GM19238 (cell line): ENCODE results near the gene NDUFS8.

Source experiments
- DNase-seq: peaks from one replicate; pipeline ENCODE4 v3.0.0; 2011; ENCODE audit warnings: low spot score; ENCODE audit not compliant: insufficient read length

The NDUFS8 gene

DNA sequence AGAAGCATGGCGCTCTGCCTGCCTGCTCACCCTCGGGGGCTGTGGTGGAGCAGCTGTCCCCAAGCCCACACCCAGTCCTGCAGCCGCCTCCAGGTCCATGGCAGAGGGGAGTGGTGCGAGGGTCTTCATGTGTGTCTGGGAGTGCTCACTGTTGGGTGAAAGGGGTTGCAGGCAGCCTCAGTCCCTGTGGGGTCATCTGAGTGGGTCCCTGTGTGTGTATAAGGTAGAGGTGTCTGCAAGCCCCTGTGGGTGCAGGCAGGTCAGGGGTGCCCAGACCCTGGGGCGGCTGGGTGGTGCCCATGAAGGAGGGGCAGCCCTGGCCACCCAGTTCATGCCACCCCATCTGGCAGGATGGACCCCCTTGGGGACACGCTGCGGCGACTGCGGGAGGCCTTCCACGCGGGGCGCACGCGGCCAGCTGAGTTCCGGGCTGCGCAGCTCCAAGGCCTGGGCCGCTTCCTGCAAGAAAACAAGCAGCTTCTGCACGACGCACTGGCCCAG lies 15.5 kb upstream of the NDUFS8 start:
- DNase-seq: no peak

DNA sequence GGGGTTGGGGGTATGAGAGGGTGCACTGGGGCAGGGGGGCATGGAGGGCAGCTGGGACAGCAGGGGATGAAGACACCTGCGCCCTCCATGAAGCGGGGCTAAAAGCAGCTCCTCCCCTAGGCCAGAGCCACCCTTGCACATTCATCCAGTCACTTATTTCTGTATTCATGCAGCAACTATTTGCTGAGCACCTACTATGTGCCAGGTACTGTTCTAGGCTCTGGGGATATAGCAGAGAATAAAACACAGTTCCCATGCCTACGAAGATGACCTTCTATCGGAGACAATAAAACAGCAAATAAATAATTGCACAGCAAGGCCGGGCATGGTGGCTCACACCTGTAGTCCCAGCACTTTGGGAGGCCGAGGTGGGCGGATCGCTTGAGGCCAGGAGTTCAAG lies 15.0 kb upstream of the NDUFS8 start:
- DNase-seq: no peak

GRCh38 chr11:68016161-68016903 lies 14.1 kb upstream of the NDUFS8 start:
- DNase-seq: no peak

- no peak for DNase-seq
Observed at GRCh38 chr11:68016904-68017817, 13.3 kb upstream of the NDUFS8 start.

- DNase-seq: no peak
Observed at GRCh38 chr11:68017980-68018729, 12.3 kb upstream of the NDUFS8 start.

- DNase-seq: no peak
Observed at GRCh38 chr11:68018730-68019190, 11.7 kb upstream of the NDUFS8 start.

DNA sequence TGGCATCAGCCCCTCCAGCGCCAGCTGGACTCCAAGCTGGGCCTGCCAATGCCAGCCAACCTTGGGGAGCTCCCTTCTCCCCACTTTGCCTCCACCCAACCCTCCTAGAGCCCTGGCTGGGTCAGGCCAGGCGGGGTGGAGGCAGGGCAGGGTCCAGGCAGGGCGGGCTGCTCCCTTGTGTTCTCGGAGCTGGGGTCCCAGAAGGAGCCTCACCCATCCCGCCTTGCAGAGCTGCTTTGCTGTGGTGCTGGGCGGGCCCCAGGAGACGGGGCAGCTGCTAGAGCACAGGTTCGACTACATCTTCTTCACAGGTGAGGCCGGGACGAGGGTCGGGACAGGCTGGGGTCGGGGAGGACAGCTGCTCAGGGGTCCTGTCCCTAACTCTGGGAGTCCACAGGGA lies 11.0 kb upstream of the NDUFS8 start:
- no peak for DNase-seq

DNA sequence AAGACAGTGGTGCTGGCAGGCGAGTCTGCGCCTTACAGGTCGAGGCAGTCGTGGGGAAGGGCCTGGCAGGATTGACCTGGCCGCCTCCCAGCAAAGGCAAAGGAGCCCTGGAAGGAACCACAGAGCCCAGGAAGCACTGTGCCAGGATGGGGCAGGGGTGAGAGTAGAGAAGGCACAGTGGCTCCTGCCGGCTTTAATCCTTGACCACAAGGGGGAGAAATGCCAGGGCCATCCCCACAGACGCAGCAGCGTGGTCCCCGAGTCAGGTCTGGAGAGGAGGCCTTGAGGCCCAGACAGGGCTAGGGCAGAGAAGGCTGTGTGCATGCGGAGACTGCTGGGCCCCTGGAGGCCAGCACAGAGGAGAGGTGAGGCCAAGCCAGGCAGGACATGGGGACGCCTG lies 9.9 kb upstream of the NDUFS8 start:
- DNase-seq: no peak

- no peak for DNase-seq
Observed at GRCh38 chr11:68021167-68021787, 9.2 kb upstream of the NDUFS8 start.

- DNase-seq: no peak
Observed at GRCh38 chr11:68022531-68022930, 8.0 kb upstream of the NDUFS8 start.

DNA sequence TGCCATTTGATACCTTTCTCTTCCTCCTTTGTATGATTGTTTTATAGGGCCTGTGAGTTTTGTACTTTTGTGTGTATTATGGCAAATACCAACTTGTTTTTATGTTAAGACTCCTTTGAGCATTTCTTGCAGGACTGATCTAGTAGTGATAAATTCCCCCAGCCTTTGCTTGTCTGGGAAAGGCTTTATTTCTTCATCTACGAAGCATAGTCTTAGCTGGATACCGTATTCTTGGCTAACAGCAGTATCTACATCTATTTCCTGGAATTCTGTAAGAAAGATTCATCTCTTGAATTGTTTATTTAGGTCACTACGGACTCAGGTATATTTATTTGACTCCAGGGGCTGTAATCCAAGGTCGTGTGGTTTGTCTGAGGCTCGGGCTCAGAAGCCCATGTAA lies 6.0 kb upstream of the NDUFS8 start:
- no peak for DNase-seq

DNA sequence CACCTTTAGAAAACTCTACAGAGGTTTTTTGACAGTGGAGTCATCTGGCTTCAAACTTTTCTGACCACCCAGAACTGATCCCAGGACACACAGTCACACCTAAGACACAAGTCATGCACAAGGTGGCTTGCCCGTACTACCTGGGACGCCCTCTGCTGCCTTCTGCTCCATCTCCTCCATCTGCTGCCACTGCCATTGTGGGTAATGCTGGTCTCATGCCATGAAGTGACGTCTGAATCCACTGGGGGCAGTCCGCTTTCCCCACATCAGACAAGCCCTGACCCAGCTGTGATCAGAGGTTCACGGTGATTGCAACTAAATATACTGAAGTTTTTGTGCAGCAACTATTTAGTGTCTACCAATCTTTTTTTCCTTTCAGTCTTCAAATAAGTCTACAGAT lies 5.4 kb upstream of the NDUFS8 start:
- DNase-seq: no peak

GRCh38 chr11:68026391-68027105 lies 3.9 kb upstream of the NDUFS8 start:
- DNase-seq: no peak

GRCh38 chr11:68027667-68028066 lies 2.8 kb upstream of the NDUFS8 start:
- no peak for DNase-seq

DNA sequence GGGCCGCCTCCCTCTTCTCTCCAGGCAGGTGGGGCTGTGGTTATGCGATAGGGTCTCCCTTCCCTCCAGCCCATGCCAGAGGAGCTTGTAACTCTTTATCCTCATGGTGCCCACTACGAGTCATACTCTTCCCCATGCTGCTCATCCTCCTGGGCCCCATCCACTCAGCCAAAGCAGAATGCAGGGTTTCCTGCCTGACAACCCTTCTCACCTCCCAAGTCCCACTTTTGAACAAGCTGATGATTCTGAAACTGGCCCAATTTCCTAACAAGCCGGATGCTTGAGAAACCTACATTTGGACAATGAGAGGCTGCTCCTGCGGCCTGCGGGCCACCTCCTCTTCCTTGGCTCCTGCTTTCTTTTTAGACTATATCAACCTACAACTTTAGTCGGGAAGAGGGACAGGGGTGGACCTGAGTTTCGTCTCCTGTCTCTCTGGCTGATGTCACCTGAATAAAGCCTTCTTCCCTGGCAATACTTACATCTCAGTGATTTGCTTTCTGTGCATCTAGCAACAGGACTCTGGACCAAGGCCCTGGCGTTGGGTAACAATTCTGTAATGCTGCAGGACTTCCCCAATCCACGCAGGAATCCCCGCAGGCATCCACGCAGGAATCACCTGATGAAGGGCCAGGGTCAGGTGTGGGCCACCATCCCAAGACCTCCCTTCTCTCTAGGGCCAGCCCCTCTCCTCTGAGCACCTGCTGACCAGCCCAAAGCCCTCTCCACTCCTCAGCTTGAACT lies 1.5 kb upstream of the NDUFS8 start:
- no peak for DNase-seq

DNA sequence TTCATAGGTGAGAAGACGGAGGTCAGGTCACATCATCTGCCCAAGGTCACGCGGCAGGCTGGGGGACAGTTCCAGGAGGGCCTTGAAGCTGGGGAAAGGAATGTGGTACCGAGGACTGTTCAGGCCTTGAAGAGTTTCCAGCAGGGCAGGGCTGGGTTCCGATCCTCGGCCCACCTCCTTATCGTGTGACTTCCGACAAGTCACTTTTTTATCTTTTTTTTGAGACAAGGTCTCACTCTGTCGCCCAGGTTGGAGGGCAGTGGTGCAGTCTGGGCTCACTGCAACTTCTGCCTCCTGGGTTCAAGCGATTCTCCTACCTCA lies 623 bp downstream of the NDUFS8 start:
- no peak for DNase-seq

- DNase-seq: no peak
Observed at GRCh38 chr11:68032003-68032402, 1.5 kb downstream of the NDUFS8 start.

- DNase-seq: no peak
Observed at GRCh38 chr11:68032997-68033707, 2.7 kb downstream of the NDUFS8 start.

DNA sequence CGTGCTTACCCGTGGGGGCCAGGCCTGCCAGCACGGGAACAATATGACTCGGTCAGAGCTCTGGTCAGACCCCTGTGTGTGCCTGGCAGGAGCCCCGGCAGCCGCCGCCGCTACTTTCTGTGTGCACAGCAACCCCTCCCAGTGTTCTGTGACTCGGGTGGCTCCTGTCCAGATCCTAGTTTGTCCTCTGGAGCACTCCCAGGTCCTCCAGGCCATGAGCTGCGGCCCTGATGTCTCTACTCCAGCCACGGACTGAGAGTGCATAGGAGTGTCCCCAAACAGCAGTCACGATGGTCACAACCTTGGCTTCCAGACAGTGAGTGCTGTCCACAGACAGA lies 3.2 kb downstream of the NDUFS8 start:
- no peak for DNase-seq
